ENCODE measurements around the gene TEX35. TPM values are rescaled to one million over a fixed set of nuclear protein-coding genes. Genes with fewer than 3 reads are reported as not detected.

TEX35 gene
- total and polyA plus RNA-seq, 11 donors = not detected

- no peaks in the 10 kb centered on the region for H3K27me3 ChIP-seq
- H3K4me3 ChIP-seq = no peak overlapping the region
- H3K4me1 ChIP-seq = no peaks in the 10 kb centered on the region
- H3K36me3 ChIP-seq = peaks cover 0 to 73% (median 25%) of the 10 kb centered on the region in 9 donors
- TF ChIP-seq POLR2A (IDR thresholded peaks at IDR 0.05) = no peak
- TF ChIP-seq CTCF (IDR thresholded peaks at IDR 0.05) = no peak
- intact Hi-C loops (cut with DNase I) = no loop called here
- no peak for ATAC-seq
- H3K9me3 ChIP-seq = no peaks in the 10 kb centered on the region
- H3K27ac ChIP-seq = no peak overlapping the region
- 53 to 65% (median 59%) methylated on average over 1 of the region's 1 CpG for WGBS, 4 donors
- no peak for DNase-seq
Measured at GRCh38 chr1:178477841-178478240, 35.1 kb upstream of the TEX35 start.

GRCh38 chr1:178483251-178483957 is 29.5 kb upstream of the TEX35 start:
- Histone ChIP-seq H3K9me3 (no peaks in the 10 kb centered on the region), H3K27me3 (no peaks in the 10 kb centered on the region), H3K36me3 (peaks cover 0 to 31% (median 6%) of the 10 kb centered on the region in 9 donors), H3K4me3 (no peak overlapping the region), H3K27ac (no peak overlapping the region), H3K4me1 (peaks cover 0 to 22% (median 7%) of the 10 kb centered on the region in 12 donors)
- TF ChIP-seq POLR2A (IDR thresholded peaks at IDR 0.05) (no peak), CTCF (IDR thresholded peaks at IDR 0.05) (no peak)
- intact Hi-C loops (cut with DNase I) = no loop called here
- WGBS, 4 donors = 92% methylated on average over 5 of the region's 5 CpGs
- DNase-seq (no peak), ATAC-seq (no peak)

- no peak overlapping the region for H3K27ac ChIP-seq
- peaks cover 0 to 22% (median 7%) of the 10 kb centered on the region in 12 donors for H3K4me1 ChIP-seq
- 61 to 67% (median 62%) methylated on average over 3 of the region's 3 CpGs for WGBS, 4 donors
- H3K27me3 ChIP-seq = no peaks in the 10 kb centered on the region
- no peak for ATAC-seq
- no peaks in the 10 kb centered on the region for H3K9me3 ChIP-seq
- H3K36me3 ChIP-seq = peaks cover 0 to 26% (median 4%) of the 10 kb centered on the region in 9 donors
- no peak for TF ChIP-seq CTCF (IDR thresholded peaks at IDR 0.05)
- no peak for TF ChIP-seq POLR2A (IDR thresholded peaks at IDR 0.05)
- H3K4me3 ChIP-seq = no peak overlapping the region
- intact Hi-C loops (cut with DNase I) = no loop called here
- no peak for DNase-seq
Measured at GRCh38 chr1:178484698-178485225, 28.1 kb upstream of the TEX35 start.

GRCh38 chr1:178485541-178485981 is 27.3 kb upstream of the TEX35 start:
- Histone ChIP-seq H3K27me3 (no peaks in the 10 kb centered on the region), H3K36me3 (peaks cover 0 to 20% (median 0%) of the 10 kb centered on the region in 9 donors), H3K4me3 (no peak overlapping the region), H3K9me3 (no peaks in the 10 kb centered on the region), H3K4me1 (peaks cover 0 to 22% (median 7%) of the 10 kb centered on the region in 12 donors), H3K27ac (no peak overlapping the region)
- intact Hi-C loops (cut with DNase I) = no loop called here
- no peak for ATAC-seq
- TF ChIP-seq POLR2A (IDR thresholded peaks at IDR 0.05) (no peak), CTCF (IDR thresholded peaks at IDR 0.05) (no peak)
- no peak for DNase-seq
- 33 to 47% (median 39%) methylated on average over 3 of the region's 3 CpGs for WGBS, 4 donors

All from heart left ventricle (tissue), 16 donors.